Superior temporal gyrus (tissue), 1 donor: ENCODE data around the gene TMPRSS9.
"Not testable (repeated sequence)": the region's sequence is repeated elsewhere in the genome, so short reads cannot be mapped to it uniquely, and the experiment has no call there.

ENCODE experiments used
- DNase-seq: peaks from one replicate; pipeline ENCODE4 v3.0.0-alpha.2; 2016; ENCODE audit errors: extremely low spot score

The TMPRSS9 gene

DNA sequence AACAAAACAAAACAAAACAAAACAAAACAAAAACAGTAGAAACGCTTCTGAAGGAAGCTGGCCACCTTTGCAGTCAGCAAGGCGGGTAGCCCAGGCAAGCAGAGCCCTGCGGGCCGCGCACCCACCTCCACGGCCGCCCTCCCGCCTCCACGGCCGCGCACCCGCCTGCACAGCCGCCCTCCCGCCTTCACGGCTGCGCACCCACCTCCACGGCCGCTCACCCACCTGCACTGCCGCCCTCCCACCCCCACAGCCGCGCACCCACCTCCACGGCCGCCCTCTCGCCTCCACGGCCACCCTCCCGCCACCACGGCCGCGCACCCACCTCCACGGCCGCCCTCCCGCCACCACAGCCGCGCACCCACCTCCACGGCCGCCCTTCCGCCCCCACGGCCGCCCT, 76.3 kb downstream of the TMPRSS9 start:
- no peak for DNase-seq

DNA sequence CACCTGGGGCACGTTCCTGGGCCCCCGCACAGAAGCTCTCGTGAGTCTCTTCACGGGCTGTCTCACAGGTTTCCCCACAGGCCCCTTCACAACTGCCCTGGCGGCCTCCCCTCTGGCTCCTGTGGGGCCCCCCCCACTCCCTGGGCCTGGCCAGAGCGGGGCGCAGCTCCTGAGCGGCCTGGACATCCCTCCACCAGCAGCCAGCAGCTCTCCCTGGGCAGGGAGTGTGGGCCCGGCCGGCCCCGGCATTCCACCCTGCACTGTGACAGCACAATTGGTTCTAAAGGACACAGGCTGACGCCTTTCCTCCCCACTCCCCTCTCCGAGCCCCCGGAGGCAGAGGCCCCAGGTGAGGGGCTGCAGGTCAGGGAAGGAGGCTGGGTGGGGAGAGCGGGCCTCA, 76.9 kb downstream of the TMPRSS9 start:
- no peak for DNase-seq

DNA sequence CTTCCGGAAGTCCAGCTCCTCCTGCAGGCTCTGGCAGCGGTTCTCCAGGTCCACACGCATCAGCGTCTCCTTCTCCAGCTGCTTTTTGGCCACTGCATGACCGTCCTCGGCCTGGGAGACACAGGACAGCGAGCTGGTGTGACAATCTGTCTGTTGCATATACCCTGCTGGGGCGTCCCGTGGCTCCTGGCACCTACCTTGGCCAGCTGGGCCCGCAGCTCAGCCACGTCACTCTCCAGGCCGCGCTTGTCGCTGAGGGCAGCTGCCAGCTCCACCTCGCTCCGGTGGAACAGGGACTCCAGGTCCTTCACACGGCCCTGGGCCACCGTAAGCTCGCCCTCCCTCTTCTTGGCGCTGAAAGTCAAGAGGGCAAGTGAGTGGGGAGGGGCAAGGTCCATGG, 78.1 kb downstream of the TMPRSS9 start:
- no peak for DNase-seq

DNA sequence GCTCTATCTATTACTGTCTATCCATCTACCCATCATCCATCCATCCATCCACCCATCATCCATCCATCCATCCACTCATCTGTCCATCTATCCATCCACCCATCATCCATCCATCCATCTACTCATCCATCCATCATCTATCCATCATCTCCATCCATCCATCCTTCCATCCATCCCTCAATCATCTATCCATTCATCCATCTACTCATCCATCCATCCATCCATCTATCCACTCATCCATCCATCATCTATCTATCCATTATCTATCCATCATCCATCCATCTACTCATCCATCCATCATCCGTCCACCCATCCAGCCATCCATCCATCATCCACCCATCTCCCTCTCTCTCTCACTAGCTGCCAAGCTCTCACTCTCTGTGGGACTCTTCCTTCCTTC, 80.5 kb downstream of the TMPRSS9 start:
- DNase-seq: no peak

DNA sequence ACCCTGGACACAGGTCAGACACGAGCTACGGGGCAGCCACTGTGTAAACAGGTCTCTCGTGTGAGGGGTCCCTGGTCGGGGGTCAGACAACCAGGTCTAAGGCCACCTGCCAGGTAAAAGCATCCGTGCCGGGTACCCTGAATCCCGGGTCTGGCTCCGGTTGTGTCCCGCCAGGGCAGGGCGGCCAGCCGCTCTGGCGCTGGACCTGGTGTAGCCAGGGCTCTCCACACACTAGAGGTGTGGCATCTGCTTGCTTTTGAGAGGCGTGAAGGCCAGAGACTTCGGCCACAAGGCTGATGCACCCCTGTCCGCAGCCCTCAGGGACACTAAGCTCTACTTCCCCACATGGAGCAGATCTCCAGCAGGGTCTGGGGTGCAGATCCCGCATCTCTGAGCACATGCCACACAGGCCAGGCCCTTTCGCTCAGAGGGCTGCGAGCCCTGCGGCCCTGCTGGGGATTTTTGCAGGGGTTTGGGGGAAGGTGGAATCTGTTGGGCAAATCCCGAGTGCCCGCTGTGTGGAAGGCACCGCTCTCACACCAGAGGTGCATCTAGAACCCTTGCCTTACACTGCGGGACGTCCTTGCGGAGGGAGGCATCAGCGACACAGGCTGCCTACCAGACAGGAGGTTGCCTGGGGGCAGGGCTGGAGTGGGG, 81.2 kb downstream of the TMPRSS9 start:
- no peak for DNase-seq

DNA sequence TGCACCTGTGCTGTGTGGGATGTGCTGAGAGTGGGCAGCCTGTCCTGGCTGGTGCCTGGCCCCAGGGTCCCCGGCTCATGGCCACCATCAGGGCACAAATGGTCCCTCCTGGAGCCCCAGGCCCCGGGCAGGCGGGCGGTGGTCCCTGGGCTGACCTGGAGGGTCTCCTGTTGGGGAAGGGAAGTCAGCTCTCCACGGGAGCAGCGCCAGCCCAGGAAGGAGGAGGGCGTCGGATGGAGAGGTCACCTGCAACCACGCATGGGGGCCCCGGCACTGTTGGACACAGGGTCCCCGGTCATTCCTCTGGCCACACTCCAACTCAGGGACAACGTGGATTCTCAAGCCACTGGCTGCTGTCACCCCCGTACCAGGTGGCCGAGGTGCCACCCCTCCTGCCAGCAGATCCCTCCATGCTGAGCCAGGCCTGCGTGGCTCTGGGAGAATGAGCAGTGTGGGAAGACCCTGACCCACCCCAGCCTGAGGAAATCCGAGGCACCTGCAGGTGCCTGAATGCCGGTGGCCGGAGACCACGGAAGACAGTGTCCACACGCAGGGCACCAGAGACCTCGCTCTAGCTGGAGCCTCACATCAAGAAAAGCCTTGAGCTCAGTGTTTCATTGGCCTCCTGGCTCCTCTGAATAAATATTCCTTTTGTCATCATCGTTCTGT, 83.2 kb downstream of the TMPRSS9 start:
- no peak for DNase-seq

DNA sequence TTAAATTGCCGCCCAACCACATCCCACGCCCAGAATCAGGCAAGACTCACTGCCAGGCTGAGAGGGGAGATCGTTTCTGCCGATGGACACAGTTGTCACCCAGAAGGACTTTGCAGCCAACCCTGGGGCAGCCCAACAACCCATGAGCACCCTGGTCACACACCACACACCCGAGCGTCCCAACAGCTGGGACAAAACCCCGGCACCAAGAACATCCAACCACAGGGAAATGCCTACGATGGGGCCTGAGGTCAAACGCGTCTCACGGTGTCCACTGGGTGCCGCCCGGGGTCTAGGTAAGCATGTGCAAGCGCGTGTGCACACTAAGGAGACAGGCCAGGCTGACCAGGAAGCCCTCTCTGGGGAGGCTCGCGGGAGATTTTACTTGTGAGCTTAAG, 83.7 kb downstream of the TMPRSS9 start:
- DNase-seq: no peak

DNA sequence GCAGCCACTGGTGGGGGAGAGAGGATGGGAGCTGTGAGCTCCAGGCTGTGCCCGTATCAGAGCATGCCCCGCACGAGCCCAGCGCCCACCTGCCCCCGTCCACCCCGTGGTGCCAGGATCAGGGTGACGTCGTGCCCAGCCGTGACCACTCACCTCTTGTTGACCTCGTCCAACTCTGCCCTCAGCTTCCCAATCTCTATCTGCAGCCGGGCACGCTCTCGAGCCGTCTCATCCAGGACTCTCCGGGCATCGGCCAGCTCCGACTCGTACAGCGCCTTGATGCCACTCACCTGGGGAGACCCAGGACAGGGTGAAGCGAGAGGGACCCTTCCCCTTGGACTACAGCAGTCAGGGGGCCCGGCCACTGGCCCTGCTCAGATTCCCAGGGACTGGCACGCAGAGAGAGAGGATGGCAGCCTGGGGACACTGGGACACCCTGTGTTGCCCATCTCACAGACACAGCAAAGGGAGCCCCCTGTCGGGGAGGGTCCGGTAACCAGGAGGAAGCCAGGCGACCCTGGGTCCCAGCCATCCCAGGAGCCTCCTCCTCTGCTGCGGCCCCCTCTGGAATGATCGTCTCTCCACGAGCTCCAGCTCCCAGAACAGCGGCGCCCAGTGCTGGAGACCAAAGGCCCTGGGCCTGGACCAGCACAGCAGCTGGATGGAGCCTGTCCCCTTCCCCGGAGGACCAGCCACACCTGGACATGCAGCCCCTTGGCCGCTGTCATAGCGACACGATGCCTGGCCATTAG, 84.4 kb downstream of the TMPRSS9 start:
- DNase-seq: no peak

DNA sequence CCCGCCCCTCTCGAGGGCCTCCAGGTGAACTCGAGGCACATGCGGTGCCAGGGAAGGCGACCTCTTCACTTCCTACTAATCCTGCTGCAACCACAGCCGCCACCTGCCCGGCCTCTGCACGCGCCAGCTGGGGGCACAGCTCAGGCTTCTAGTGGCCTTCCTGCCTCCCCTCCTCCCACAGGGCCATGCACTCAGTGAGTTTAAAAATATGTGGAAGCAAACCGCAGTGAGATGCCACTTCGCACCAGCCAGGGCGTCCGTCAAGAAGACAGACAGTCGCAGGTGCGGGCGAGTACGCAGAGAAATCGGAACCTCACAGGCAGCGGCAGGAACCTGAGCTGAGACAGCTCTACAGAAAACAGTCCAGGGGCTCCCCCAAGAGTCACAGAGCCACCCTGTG, 86.3 kb downstream of the TMPRSS9 start:
- no peak for DNase-seq

DNA sequence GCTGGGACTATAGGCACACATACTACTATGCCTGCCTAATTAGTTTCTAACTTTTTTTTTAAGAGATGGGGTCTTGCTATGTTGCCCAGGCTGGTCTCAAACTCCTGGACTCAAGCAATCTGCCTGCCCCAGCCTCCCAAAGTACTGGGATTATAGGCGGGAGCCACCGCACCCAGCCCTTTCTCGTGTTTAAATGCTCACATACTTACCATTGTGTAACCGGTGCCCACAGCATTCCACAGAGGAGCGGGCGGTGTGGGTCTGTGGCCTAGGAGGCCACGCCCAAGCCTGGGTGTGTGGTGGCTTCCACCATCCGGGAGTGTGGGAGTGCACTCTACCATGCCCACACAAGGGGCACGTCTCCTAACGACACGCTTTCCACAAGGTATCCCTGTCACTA, 89.0 kb downstream of the TMPRSS9 start:
- no peak for DNase-seq

DNA sequence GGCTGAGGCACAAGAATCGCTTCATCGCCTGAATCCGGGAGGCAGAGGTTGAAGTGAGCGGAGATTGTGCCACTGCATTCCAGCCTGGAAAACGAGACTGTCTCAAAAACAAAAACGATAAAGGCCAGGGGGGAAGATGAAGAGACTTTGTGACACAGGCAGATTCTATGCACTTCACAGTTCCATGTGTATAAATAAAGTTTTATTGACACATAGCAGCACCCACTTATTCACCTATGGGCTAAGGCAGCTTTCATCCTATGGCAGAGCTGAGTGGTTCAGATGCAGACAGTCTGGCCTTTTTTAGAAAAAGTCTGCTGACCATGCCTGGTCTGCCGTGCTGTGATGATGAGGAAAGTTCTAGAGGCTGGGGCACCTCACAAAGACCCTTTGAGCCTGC, 91.1 kb downstream of the TMPRSS9 start:
- DNase-seq: no peak

DNA sequence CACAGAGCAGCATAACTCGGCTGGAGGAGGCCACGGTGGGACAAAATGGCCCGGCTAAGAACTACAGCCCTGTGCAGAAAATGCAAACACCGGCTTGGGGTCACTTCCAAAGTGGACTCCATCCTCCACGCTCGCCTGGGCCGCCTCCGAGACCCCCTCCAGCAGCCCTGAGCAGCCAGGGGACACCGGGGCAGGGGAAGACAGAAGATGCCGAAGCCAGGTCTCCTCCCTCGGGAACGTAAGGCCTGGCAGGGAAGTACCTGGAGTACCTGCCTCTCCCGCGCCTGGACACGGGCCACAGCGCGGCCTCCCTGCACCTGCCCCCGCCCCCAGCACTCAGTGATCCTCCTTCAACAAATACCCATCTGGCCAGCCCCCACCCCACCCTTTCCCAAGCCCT, 91.7 kb downstream of the TMPRSS9 start:
- no peak for DNase-seq

DNA sequence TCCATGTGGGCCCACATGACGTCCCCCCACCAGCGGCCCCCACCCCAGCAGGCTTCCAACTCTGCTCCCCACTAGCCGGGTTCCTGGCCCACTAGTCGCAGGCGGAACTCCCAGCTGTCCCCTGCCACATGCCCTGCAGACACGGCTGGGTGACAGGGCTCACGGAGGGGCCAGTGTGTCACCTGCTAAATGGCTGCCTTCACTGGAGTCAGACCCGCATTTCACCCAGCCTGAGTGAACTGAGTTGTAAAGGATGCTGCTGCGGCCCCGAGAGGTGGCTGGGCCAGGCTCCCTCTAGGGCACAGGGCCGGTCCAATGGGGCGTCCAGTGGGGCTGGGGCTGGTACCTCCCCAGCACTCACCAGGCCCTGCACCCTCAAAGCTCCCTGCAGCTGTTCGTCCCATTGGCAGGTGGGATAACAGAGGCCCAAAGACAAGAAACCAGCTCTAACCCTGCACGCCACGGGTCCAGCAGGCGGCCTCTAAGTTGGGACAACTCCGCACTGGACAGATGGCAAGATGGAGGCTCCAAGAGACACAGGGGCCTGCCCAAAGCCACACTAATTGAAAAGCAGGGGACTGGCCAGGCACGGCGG, 93.5 kb downstream of the TMPRSS9 start:
- DNase-seq: no peak

DNA sequence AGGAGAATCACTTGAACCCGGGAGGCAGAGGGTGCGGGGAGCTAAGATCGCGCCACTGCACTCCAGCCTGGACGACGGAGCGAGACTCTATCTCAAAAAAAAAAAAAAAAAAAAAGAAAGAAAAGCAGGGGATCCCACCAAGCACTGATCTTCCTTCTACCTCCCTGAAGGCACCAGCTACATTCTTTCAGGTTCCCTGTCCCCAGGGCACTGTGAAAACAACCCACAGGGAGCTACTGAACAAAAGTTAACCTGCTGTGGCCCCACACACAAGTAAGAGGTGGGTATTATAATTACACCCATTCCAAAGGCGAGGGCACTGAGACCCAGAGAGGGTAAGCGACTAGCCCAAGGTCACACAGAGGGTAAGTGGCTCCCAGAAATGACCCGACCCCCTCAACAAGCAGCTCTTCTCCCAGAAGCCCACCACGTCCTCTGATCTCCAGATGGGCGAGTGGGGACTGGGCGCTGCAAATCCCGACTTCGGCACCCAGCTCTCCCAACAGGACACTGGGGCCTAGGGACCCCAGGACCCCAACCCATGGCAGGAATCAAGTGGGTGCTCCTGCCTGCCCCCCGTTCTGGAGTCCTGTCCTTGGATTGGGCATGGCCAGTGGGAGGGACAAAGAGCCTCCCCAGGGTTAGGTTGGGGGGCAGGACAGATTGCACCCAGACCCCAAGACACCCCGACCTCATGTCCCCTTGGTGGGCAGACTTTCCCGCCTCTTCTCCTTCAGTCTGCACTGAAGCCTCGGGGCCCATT, 94.3 kb downstream of the TMPRSS9 start:
- no peak for DNase-seq

DNA sequence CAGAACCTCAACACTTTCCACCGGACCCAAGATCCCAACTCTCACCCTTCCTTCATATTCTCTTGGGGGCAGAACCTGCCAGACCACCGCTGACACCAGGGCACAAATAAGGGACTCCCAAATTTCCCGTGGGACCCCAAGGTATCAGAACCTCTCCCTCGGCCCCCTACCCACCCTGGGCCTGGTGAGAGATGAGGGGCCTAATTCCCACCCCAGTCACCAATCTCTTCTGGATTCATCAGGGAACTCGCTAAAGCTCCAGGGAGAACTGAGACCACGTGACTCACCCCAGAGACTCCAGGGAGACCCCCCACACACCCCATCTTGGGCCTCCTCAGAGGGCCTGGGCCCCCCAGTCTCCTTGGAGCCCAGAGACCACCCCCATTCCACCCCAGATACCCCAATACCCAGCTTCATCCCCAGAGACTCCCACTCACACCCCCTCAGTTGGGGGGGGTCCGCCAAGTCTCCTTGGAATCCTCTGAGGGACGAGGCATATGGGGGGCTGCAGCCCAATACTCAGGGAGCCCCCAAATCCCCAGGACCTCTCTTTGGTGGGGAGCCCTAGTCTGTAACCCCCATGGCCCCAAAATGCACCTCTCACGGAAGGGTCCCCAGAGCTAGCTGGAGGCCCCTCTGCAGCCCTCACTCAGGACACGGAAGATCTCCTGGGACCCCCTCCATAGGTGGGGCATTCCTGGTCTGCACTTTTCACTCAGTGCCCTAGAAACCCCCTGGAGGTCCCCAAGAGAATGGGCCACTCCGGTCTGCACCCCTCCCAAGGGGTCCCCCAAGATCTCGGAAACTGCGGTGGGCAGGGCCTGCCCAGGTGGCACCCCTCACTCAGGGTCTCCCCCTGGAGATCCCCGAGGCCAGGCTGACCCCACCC, 95.1 kb downstream of the TMPRSS9 start:
- no peak for DNase-seq

DNA sequence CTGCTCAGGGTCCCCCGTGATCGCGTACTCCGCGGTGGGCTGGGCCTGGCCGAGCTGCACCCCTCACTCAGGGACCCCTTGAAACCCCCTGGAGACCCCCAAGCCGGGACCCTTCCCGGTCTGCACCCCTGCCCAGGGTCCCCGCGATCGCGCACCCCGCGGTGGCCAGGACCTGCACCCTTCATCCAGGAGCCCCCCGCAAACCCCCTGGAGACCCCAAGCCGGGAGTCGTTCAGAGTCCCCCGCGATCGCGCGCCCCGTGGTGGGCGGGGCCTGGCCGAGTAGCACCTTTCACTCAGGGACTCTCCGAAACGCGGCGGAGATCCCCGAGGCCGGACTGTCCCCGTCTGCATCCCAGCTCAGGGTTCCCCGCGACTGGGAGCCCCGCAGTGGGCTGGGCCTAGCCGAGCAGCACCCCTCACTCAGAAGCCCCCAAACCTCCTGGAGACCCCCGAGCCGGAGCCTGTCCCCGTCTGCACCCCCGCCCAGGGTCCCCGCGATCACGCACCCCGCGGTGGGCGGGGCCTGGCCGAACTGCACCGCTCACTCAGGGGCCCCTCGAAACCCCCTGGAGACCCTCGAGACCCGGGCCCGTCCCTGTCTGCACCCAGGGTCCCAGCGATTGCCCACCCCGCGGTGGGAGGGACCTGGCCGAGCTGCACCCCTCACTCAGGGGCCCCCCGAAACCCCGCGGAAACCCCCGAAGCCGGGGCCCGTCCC, 95.9 kb downstream of the TMPRSS9 start:
- no peak for DNase-seq

DNA sequence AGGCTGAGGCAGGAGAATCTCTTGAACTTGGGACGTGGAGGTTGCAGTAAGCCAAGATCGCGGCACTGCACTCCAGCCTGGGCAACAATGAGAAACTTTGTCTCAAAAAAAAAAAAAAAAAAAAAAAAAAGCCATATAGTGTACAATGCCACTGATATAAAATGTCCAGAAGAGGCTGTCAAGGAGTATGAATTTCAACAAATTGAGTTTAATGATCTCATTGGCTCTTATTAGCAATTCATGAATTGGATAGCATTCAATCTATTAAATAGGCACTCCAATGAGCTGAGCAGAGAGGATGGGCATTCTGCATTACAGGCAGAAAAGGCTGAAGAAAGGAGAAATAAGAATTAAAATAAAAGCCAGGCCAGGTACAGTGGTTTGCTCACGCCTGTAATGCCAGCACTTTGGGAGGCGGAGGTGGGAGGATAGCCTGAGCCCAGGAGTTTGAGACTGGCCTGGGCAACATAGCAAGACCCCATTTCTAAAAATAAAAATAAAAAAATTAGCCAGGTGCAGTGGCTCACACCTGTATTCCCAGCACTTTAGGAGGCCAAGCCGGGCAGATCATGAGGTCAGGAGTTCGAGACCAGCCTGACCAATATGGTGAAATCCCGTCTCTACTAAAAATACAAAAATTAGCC, 97.5 kb downstream of the TMPRSS9 start:
- peak; percentile 16 for DNase-seq

DNA sequence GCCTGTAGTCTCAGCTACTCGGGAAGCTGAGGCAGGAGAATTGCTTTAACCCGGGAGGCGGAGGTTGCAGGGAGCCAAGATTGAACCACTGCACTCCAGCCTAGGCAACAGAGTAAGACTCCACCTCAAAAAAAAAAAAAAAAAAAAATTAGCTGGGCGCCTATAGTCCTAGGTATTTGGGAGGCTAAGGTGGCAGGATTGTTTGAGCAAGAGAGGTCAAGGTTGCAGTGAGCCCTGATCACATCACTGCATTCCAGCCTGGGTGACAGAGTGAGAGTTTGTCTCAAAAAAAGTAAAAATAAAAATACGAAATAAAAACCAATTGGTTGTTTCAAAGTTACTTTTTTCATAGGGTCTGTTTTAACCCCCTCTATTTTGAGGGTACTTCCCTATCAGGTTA, 98.0 kb downstream of the TMPRSS9 start:
- DNase-seq: no peak

DNA sequence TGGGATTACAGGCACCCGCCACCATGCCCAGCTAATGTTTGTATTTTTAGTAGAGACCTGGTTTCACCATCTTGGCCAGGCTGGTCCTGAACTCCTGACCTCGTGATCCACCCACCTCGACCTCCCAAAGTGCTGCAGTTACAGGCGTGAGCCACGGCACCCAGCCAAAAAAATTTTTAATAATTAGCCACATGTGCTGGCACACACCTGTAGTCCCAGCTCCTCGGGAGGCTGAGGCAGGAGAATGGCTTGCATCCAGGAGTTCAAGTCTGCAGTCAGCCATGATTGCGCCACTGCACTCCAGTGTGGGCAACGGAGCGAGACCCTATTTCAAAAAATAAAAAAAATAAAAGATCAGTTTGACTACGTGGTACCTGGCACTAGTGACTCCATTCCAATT, 98.7 kb downstream of the TMPRSS9 start:
- DNase-seq: not testable (repeated sequence)

DNA sequence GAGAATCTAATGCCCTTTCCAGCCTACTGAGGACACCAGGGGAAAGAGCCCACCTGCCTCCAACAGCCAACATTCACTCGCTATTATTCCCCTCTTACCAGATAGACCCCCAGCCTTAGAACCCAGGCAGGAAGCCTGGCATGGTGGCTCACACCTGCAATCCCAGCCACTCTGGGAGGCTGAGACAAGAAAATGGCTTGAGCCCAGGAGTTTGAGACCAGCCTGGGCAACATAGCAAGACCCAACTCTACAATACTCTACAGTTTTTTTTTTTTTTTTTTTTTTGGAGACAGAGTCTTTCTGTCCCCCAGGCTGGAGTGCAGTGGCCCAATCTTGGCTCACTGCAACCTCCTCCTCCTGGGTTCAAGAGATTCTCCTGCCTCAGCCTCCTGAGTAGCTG, 100.2 kb downstream of the TMPRSS9 start:
- DNase-seq: no peak
